Fibroblast of lung (primary cell): ENCODE results near the gene CFAP410. TPM values are rescaled to one million over a fixed set of nuclear protein-coding genes. Genes with fewer than 3 reads are reported as not detected.

Experiments used
- DNase-seq, 2 donors: peaks; one replicate each; pipeline versions ENCODE4 v3.0.0 to v3.0.0-alpha.2; 2010; ENCODE audit warnings: low read depth in 2 of 2
- H2AFZ ChIP-seq: 2 replicates; pipeline ENCODE4 v1.5.1; 2012; ENCODE audit warnings: low read length, control low read depth, inconsistent platforms
- H3K27ac ChIP-seq: 2 replicates; pipeline ENCODE4 v1.5.1; 2011; ENCODE audit warnings: low read length, control low read depth; ENCODE audit not compliant: insufficient read depth
- H3K27me3 ChIP-seq: 2 replicates; pipeline ENCODE4 v1.5.1; 2011; ENCODE audit warnings: mild to moderate bottlenecking, low read length; ENCODE audit not compliant: control insufficient read depth, insufficient read depth
- H3K36me3 ChIP-seq: 2 replicates; pipeline ENCODE4 v1.5.1; 2011; ENCODE audit warnings: low read length; ENCODE audit not compliant: control insufficient read depth, insufficient read depth
- H3K4me1 ChIP-seq: 2 replicates; pipeline ENCODE4 v1.5.1; 2011; ENCODE audit warnings: low read length; ENCODE audit not compliant: control insufficient read depth, insufficient read depth; ENCODE audit errors: extremely low read depth
- H3K4me2 ChIP-seq: 2 replicates; pipeline ENCODE4 v1.5.1; 2011; ENCODE audit warnings: low read length, control low read depth; ENCODE audit not compliant: insufficient read depth; ENCODE audit errors: extremely low read depth
- H3K4me3 ChIP-seq, 4 experiments: fragments of 200-600 bp in 1 of 4; sonication (generic) in 1 of 4; replicated peaks in 1 of 4; 2 replicates each; pipeline ENCODE4 v1.5.1; 2011 to 2016; ENCODE audit warnings: low read length in 4 of 4, low read depth in 3 of 4, mild to moderate bottlenecking in 3 of 4, control low read depth in 2 of 4, inconsistent platforms in 1 of 4, mixed read lengths in 1 of 4; ENCODE audit not compliant: insufficient read depth in 1 of 4; ENCODE audit errors: control extremely low read depth in 1 of 4
- H3K79me2 ChIP-seq: 2 replicates; pipeline ENCODE4 v1.5.1; 2012; ENCODE audit warnings: mild to moderate bottlenecking, low read length, inconsistent platforms; ENCODE audit not compliant: control insufficient read depth, insufficient read depth
- H3K9ac ChIP-seq: 2 replicates; pipeline ENCODE4 v1.5.1; 2011; ENCODE audit warnings: mild to moderate bottlenecking, low read length, control low read depth; ENCODE audit not compliant: insufficient read depth
- H3K9me3 ChIP-seq: 2 replicates; pipeline ENCODE4 v1.5.1; 2012; ENCODE audit warnings: low read depth, low read length; ENCODE audit not compliant: control insufficient read depth, insufficient read depth
- H4K20me1 ChIP-seq: 2 replicates; pipeline ENCODE4 v1.5.1; 2011; ENCODE audit warnings: low read length; ENCODE audit not compliant: control insufficient read depth, insufficient read depth; ENCODE audit errors: extremely low read depth
- CTCF ChIP-seq, 2 donors: IDR thresholded peaks in 1 of 2; conservative IDR thresholded peaks in 1 of 2; 1 replicate in 1 of 2; 2 replicates in 1 of 2; pipeline ENCODE4 v1.5.1; 2011 to 2012; ENCODE audit warnings: low read length in 2 of 2, control low read depth in 1 of 2, inconsistent platforms in 1 of 2, low read depth in 1 of 2, mild to moderate bottlenecking in 1 of 2
- EZH2 ChIP-seq: IDR thresholded peaks from 2 replicates; pipeline ENCODE4 v1.5.1; 2012; ENCODE audit warnings: low read length, control low read depth, mild to moderate bottlenecking; ENCODE audit errors: missing control alignments
- polyA plus RNA-seq, 2 donors: library from polyadenylated mRNA; depleted of rRNA in 1 of 2; stranded (reverse) in 1 of 2; unstranded in 1 of 2; fragments of >200 nt; gene quantifications; 2 replicates each; pipeline ENCODE4 v1.2.1, GENCODE V29; 2011 to 2012; ENCODE audit warnings: missing spikeins in 1 of 2
- total RNA-seq: library from RNA; depleted of rRNA; stranded (reverse); fragments of >200 nt; gene quantifications from 2 replicates; pipeline ENCODE4 v1.2.1, GENCODE V29; 2014

The CFAP410 gene
- total and polyA plus RNA-seq, 2 donors (not counting 1 experiment from before 2014, with no cell fraction given): 4.9 to 7.1 TPM

DNA sequence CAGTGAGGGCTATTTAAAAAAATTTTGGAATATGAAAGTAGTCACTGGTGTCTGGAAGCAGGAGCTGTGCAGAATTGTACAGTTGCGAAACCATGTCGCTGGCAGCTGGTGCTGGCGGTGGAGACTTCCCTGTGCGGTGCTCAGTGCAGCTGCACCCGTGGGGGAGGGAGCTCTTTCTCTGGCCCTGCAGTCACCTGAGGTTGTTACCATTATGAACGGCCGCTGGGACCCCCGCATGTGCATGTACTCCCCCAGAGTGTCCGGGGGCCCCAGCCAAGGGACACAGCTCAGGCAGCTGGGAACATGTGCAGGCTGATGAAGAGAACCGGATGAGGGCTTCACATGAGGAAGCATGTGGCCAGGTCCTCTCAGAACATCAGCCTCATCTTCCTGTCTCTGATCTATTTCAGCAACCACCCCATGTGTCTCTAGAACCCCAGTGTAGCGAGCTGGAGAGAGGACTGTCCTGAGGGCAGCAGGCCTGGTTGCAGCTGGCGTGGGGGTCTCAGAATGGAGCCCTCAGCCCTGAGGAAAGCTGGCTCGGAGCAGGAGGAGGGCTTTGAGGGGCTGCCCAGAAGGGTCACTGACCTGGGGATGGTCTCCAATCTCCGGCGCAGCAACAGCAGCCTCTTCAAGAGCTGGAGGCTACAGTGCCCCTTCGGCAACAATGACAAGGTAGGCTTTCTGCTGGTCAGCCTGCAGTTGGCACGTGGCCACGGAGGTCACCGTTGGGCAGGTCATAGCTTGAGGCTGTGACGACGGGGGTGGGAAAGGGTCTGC lies 14.2 kb upstream of the CFAP410 start, which contains the start of gene TRPM2:
Gene TRPM2 (plus strand): TSS at position 431 of the 780 bp plus-strand sequence. CDS start 80 bp downstream, at position 511.
- H3K27me3 ChIP-seq: no peaks in the 10 kb centered on the region
- TF ChIP-seq EZH2 (no peak), CTCF (conservative IDR thresholded peaks at IDR 0.05 in 1 of 2, IDR thresholded peaks at IDR 0.05 in 1 of 2; ENCODE audit: low read depth in 1 of 2, low read length in 2 of 2) (no peak)
- peak in 1 of 2 donors; percentile 9 for DNase-seq

DNA sequence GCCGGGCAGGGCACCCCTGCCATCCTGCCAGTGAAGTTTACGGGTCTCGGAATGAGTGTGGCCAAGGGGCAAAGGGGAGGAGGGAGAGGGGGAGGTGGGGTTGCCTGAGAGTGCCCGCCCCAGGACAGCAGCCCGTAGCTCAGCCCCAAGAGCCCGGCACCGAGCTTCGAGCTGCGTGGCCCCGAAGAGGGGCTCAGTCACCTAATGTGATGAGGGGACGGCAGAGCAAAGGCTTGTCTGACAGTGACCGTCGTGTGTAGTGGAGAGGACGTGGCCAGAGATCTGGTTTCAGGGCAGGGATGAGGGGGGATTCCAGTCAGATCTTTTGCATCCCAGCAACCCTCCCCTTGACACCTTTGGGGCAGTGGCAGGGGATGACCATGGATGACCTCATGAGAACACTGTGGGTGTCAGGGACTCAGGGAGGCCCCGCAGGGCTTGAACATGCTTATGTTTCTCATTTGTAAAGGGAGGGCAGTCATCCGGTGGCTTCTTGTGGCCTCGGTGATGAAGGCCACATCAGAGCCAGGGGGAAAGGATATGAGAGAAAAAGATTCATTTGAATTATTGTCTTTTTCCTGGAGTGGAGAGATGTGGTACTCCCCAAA lies 13.2 kb upstream of the CFAP410 start:
- Histone ChIP-seq H4K20me1 (no peaks in the 10 kb centered on the region), H3K4me1 (no peaks in the 10 kb centered on the region), H3K27me3 (peaks cover 3% of the 10 kb centered on the region), H3K36me3 (no peaks in the 10 kb centered on the region), H2AFZ (no peak overlapping the region), H3K9ac (no peak overlapping the region), H3K79me2 (no peaks in the 10 kb centered on the region), H3K9me3 (no peaks in the 10 kb centered on the region), H3K4me3 (no peak overlapping the region), H3K27ac (no peak overlapping the region), H3K4me2 (no peak overlapping the region)
- no peak for DNase-seq
- TF ChIP-seq EZH2 (no peak), CTCF (conservative IDR thresholded peaks at IDR 0.05 in 1 of 2, IDR thresholded peaks at IDR 0.05 in 1 of 2; ENCODE audit: low read depth in 1 of 2, low read length in 2 of 2) (no peak)

More for the DNA sequence above, 14.2 kb upstream of the CFAP410 start, which contains the start of gene TRPM2:
- H4K20me1 ChIP-seq: no peaks in the 10 kb centered on the region
- no peak within 1 kb of the TSS for H3K9ac ChIP-seq
- H3K79me2 ChIP-seq: no peaks in the 10 kb centered on the region
- no peaks in the 10 kb centered on the region for H3K4me1 ChIP-seq
- no peak within 1 kb of the TSS for H3K4me2 ChIP-seq
- H3K27ac ChIP-seq: no peak within 1 kb of the TSS
- no peak within 1 kb of the TSS for H2AFZ ChIP-seq
- no peaks in the 10 kb centered on the region for H3K36me3 ChIP-seq
- no peaks in the 10 kb centered on the region for H3K9me3 ChIP-seq
- H3K4me3 ChIP-seq: no peak within 1 kb of the TSS

- H4K20me1 ChIP-seq: no peaks in the 10 kb centered on the region
- H3K4me3 ChIP-seq: no peak overlapping the region
- no peaks in the 10 kb centered on the region for H3K36me3 ChIP-seq
- peaks cover 3% of the 10 kb centered on the region for H3K27me3 ChIP-seq
- no peak overlapping the region for H2AFZ ChIP-seq
- no peak for TF ChIP-seq CTCF (conservative IDR thresholded peaks at IDR 0.05 in 1 of 2, IDR thresholded peaks at IDR 0.05 in 1 of 2; ENCODE audit: low read depth in 1 of 2, low read length in 2 of 2)
- no peak for TF ChIP-seq EZH2
- no peak for DNase-seq
- H3K9me3 ChIP-seq: no peaks in the 10 kb centered on the region
- H3K4me2 ChIP-seq: no peak overlapping the region
- H3K9ac ChIP-seq: no peak overlapping the region
- H3K4me1 ChIP-seq: no peaks in the 10 kb centered on the region
- H3K27ac ChIP-seq: no peak overlapping the region
- no peaks in the 10 kb centered on the region for H3K79me2 ChIP-seq
These were observed 12.5 kb upstream of the CFAP410 start for GRCh38 chr21:44351535-44352252.
